Testis (tissue), 2 donors: ENCODE measurements around the gene BANK1.

Source experiments
- POLR2A ChIP-seq: fragments of 450-650 bp; IDR thresholded peaks from one replicate; pipeline ENCODE4 v1.6.1; 2017; ENCODE audit warnings: antibody characterized with exemption, mild to moderate bottlenecking, moderate library complexity
- TF ChIP-seq, protein P1 (sequence below), 3 experiments: fragments of 450-650 bp in 2 of 3; fragments of 200-600 bp in 1 of 3; sonication (generic) in 1 of 3; IDR thresholded peaks; one replicate each; pipeline ENCODE4 v1.5.1; 2016 to 2019; ENCODE audit warnings: antibody characterized with exemption in 3 of 3, mild to moderate bottlenecking in 2 of 3, moderate library complexity in 1 of 3

GRCh38 chr4:102105983-102106382 lies 315.5 kb downstream of the BANK1 start:
- TF ChIP-seq, protein P1, sequence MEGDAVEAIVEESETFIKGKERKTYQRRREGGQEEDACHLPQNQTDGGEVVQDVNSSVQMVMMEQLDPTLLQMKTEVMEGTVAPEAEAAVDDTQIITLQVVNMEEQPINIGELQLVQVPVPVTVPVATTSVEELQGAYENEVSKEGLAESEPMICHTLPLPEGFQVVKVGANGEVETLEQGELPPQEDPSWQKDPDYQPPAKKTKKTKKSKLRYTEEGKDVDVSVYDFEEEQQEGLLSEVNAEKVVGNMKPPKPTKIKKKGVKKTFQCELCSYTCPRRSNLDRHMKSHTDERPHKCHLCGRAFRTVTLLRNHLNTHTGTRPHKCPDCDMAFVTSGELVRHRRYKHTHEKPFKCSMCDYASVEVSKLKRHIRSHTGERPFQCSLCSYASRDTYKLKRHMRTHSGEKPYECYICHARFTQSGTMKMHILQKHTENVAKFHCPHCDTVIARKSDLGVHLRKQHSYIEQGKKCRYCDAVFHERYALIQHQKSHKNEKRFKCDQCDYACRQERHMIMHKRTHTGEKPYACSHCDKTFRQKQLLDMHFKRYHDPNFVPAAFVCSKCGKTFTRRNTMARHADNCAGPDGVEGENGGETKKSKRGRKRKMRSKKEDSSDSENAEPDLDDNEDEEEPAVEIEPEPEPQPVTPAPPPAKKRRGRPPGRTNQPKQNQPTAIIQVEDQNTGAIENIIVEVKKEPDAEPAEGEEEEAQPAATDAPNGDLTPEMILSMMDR (IDR thresholded peaks at IDR 0.05): no peak
- TF ChIP-seq POLR2A: no peak
